HCT116 (cell line): ENCODE results near the gene DIO1. TPM values are rescaled to one million over a fixed set of nuclear protein-coding genes. Genes with fewer than 3 reads are reported as not detected.

ENCODE experiments used
- ATAC-seq: fragments of 200-7000 bp; cut with Tn5 transposase; 2 replicates; pipeline ENCODE4 v1.9.1; 2020; ENCODE audit warnings: mild to moderate bottlenecking, moderate library complexity
- BruUV-seq: library from RNA; stranded (reverse); fragments of 400-500 nt; replicated peaks from 2 replicates; lab custom pipeline; 2021; lab: Mats Ljungman, UMichigan
- CTCF ChIA-PET: fragments of 300-600 bp; sonication (Branson Sonifier 250); formaldehyde crosslinking; loops from one replicate; lab custom pipeline; 2021; ENCODE audit warnings: antibody characterized with exemption; lab: Charles Lee
- POLR2A ChIA-PET: fragments of 300-600, 350-600 bp; sonication (Branson Sonifier 250); formaldehyde crosslinking; loops from one replicate; lab custom pipeline; 2021; ENCODE audit warnings: antibody characterized with exemption; lab: Charles Lee
- RAD21 ChIA-PET, 2 experiments: fragments of 300-600 bp; sonication (Branson Sonifier 250); formaldehyde crosslinking; loops; one replicate each; lab custom pipeline; 2023; ENCODE audit warnings: low total read pairs in 2 of 2; ENCODE audit not compliant: uncharacterized antibody in 2 of 2, unreplicated experiment in 2 of 2, low non-redundant PET in 1 of 2; lab: Charles Lee
- DNase-seq: peaks from one replicate; pipeline ENCODE4 v3.0.0-alpha.2; 2010; ENCODE audit warnings: low read depth, low spot score
- H2AFZ ChIP-seq: fragments of 200-600 bp; shearing (Covaris generic), sonication (generic); 2 replicates; pipeline ENCODE4 v1.6.1; 2017; ENCODE audit warnings: low read depth, mixed run types, mixed read lengths, antibody characterized with exemption, low read length; ENCODE audit not compliant: poor library complexity, severe bottlenecking
- H3K27ac ChIP-seq: 2 replicates; pipeline ENCODE4 v1.5.1; 2012; ENCODE audit warnings: low read depth, low read length
- H3K27me3 ChIP-seq: fragments of 200-600 bp; sonication (generic); 2 replicates; pipeline ENCODE4 v1.6.1; 2016; ENCODE audit warnings: mixed run types, low read length, mixed read lengths; ENCODE audit not compliant: insufficient read depth
- H3K36me3 ChIP-seq, 2 experiments: fragments of 200-500 bp in 1 of 2; fragments of 200-600 bp in 1 of 2; sonication (Bioruptor generic) in 1 of 2; sonication (generic) in 1 of 2; 2 replicates each; pipeline versions ENCODE4 v1.5.1 to v1.6.1; 2014 to 2016; ENCODE audit warnings: low read length in 2 of 2, inconsistent platforms in 1 of 2, mixed read lengths in 1 of 2, mixed run types in 1 of 2; ENCODE audit not compliant: insufficient read depth in 2 of 2, control insufficient read depth in 1 of 2
- H3K4me1 ChIP-seq, 2 experiments: fragments of 200-600 bp in 1 of 2; sonication (generic) in 1 of 2; 2 replicates each; pipeline versions ENCODE4 v1.5.1 to v1.6.1; 2012 to 2017; ENCODE audit warnings: low read length in 2 of 2, inconsistent platforms in 1 of 2, mild to moderate bottlenecking in 1 of 2, mixed read lengths in 1 of 2, mixed run types in 1 of 2, moderate library complexity in 1 of 2; ENCODE audit not compliant: insufficient read depth in 2 of 2, control insufficient read depth in 1 of 2
- H3K4me2 ChIP-seq: fragments of 200-600 bp; sonication (generic); 2 replicates; pipeline ENCODE4 v1.6.1; 2017; ENCODE audit warnings: mixed run types, low read length, mixed read lengths
- H3K4me3 ChIP-seq, 2 experiments: fragments of 200-600 bp in 1 of 2; sonication (generic) in 1 of 2; replicated peaks in 1 of 2; 2 replicates each; pipeline ENCODE4 v1.5.1; 2011 to 2016; ENCODE audit warnings: low read length in 2 of 2, control low read depth in 1 of 2, low read depth in 1 of 2, mild to moderate bottlenecking in 1 of 2, mixed read lengths in 1 of 2, mixed run types in 1 of 2
- H3K79me2 ChIP-seq: fragments of 200-600 bp; sonication (generic); 2 replicates; pipeline ENCODE4 v1.6.1; 2017; ENCODE audit warnings: mild to moderate bottlenecking, mixed run types, low read length, moderate library complexity, mixed read lengths; ENCODE audit not compliant: insufficient read depth
- H3K9ac ChIP-seq: fragments of 200-600 bp; sonication (generic); 2 replicates; pipeline ENCODE4 v1.6.1; 2016; ENCODE audit warnings: low read length, mixed read lengths
- H3K9me2 ChIP-seq: fragments of 200-600 bp; sonication (generic), shearing (Covaris generic); 2 replicates; pipeline ENCODE4 v1.6.1; 2017; ENCODE audit warnings: mixed run types, mild to moderate bottlenecking, moderate library complexity; ENCODE audit not compliant: insufficient read depth
- H3K9me3 ChIP-seq, 2 experiments: fragments of 200-500 bp in 1 of 2; fragments of 200-600 bp in 1 of 2; sonication (Bioruptor generic) in 1 of 2; sonication (generic) in 1 of 2; 2 replicates each; pipeline ENCODE4 v1.6.1; 2014 to 2017; ENCODE audit warnings: low read length in 2 of 2, mixed read lengths in 2 of 2, inconsistent platforms in 1 of 2, low read depth in 1 of 2, mild to moderate bottlenecking in 1 of 2, mixed run types in 1 of 2, moderate library complexity in 1 of 2; ENCODE audit not compliant: control insufficient read depth in 1 of 2, insufficient read depth in 1 of 2
- H4K20me1 ChIP-seq: fragments of 200-600 bp; sonication (generic), shearing (Covaris generic); 2 replicates; pipeline ENCODE4 v1.6.1; 2017; ENCODE audit warnings: mixed run types, mild to moderate bottlenecking, moderate library complexity; ENCODE audit not compliant: insufficient read depth
- CEBPB ChIP-seq: IDR thresholded peaks from 2 replicates; pipeline ENCODE4 v1.6.1; 2012; ENCODE audit warnings: low read depth
- EGR1 ChIP-seq: IDR thresholded peaks from 2 replicates; pipeline ENCODE4 v1.6.1; 2012; ENCODE audit warnings: low read depth
- JUND ChIP-seq: IDR thresholded peaks from 2 replicates; pipeline ENCODE4 v1.6.1; 2012
- POLR2A ChIP-seq: IDR thresholded peaks from 2 replicates; pipeline ENCODE4 v1.7.0; 2011; ENCODE audit warnings: borderline replicate concordance; ENCODE audit not compliant: insufficient read depth, insufficient read length; ENCODE audit errors: extremely low read depth
- POLR2AphosphoS5 ChIP-seq: IDR thresholded peaks from 2 replicates; pipeline ENCODE4 v1.6.1; 2011; ENCODE audit warnings: mild to moderate bottlenecking, low read depth, low read length, moderate library complexity
- RAD21 ChIP-seq: IDR thresholded peaks from 2 replicates; pipeline ENCODE4 v1.6.1; 2012; ENCODE audit warnings: low read depth, mild to moderate bottlenecking
- SIN3A ChIP-seq: IDR thresholded peaks from 2 replicates; pipeline ENCODE4 v1.6.1; 2012; ENCODE audit warnings: low read depth
- SP1 ChIP-seq: IDR thresholded peaks from 2 replicates; pipeline ENCODE4 v1.6.1; 2012; ENCODE audit warnings: low read depth
- SRF ChIP-seq: IDR thresholded peaks from 2 replicates; pipeline ENCODE4 v1.6.1; 2012; ENCODE audit warnings: low read depth
- TCF7L2 ChIP-seq: IDR thresholded peaks from 2 replicates; pipeline ENCODE4 v1.7.0; 2011; ENCODE audit warnings: borderline replicate concordance, inconsistent platforms; ENCODE audit not compliant: insufficient read depth, insufficient read length; ENCODE audit errors: extremely low read depth
- YY1 ChIP-seq: IDR thresholded peaks from 2 replicates; pipeline ENCODE4 v1.6.1; 2011; ENCODE audit warnings: low read length, low read depth, moderate library complexity, mild to moderate bottlenecking; ENCODE audit not compliant: insufficient replicate concordance; ENCODE audit errors: extremely low read depth
- ZNF274 ChIP-seq: fragments of 200-500 bp; sonication (Bioruptor generic); IDR thresholded peaks from 2 replicates; pipeline ENCODE4 v1.6.1; 2014; ENCODE audit warnings: mild to moderate bottlenecking, low read depth, low read length, inconsistent platforms
- intact Hi-C: fragments of 100-400 bp; cut with micrococcal nuclease; formaldehyde crosslinking; loops from 2 replicates; pipeline ENCODE4 v1.10.0; 2022
- total RNA-seq: library from RNA; stranded (reverse); gene quantifications from one replicate; pipeline ENCODE4 v1.2.1, GENCODE V29; 2021; ENCODE audit not compliant: unreplicated experiment
- TF ChIP-seq, protein P1 (sequence below): IDR thresholded peaks from 2 replicates; pipeline ENCODE4 v1.6.1; 2012; ENCODE audit warnings: low read depth
- TF ChIP-seq, protein P2 (sequence below): IDR thresholded peaks from 2 replicates; pipeline ENCODE4 v1.6.1; 2012

Gene DIO1
- total RNA-seq, 1 experiment from 2014 or later, result not detected

DNA sequence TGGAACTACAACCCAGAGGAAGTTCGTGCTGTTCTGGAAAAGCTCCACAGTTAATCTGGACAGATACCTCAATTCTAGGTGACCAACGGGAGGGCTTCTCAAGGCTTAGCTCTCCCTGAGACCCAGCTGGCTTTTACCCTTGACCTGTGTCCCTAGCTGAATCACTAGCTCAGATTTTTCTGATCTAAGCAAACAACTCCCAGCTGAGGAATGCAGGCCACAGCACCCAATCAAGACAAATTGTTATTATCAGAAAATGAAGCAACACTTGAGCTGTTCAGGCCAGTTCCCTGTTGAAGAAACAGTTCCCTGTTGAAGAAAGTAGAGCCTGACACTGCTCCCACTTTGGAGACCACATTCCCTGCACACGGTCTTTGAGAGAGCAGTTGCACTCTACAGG is 16.0 kb downstream of the DIO1 start:
- BruUV-seq, result no TSS peak
- H3K4me2 ChIP-seq, result no peak overlapping the region
- H3K27me3 ChIP-seq, result no peaks in the 10 kb centered on the region
- H3K27ac ChIP-seq, result no peak overlapping the region
- TF ChIP-seq SP1 (no peak), ZNF274 (no peak), EGR1 (no peak), POLR2A (no peak), RAD21 (no peak)
- H3K36me3 ChIP-seq, result no peaks in the 10 kb centered on the region
- POLR2A ChIA-PET, result interaction anchor here (0.7 kb wide), 1 partner anchor 36 kb away, joined by 3 read pairs; the partner anchor contains the start of gene IFT25
- RAD21 ChIA-PET, result no interaction called here
- intact Hi-C loops, result no loop called here
- no peak overlapping the region for H3K4me3 ChIP-seq
- CTCF ChIA-PET, result no interaction called here
- no peak overlapping the region for H2AFZ ChIP-seq
- no peak for DNase-seq
- no peaks in the 10 kb centered on the region for H3K9me2 ChIP-seq
- no peak overlapping the region for H3K9ac ChIP-seq
- H3K79me2 ChIP-seq, result no peaks in the 10 kb centered on the region
- no peaks in the 10 kb centered on the region for H4K20me1 ChIP-seq
- no peak for ATAC-seq
- peaks cover 0 to 4% of the 10 kb centered on the region in 2 experiments; a peak in 1 of 4 replicates for H3K4me1 ChIP-seq
- no peaks in the 10 kb centered on the region for H3K9me3 ChIP-seq

DNA sequence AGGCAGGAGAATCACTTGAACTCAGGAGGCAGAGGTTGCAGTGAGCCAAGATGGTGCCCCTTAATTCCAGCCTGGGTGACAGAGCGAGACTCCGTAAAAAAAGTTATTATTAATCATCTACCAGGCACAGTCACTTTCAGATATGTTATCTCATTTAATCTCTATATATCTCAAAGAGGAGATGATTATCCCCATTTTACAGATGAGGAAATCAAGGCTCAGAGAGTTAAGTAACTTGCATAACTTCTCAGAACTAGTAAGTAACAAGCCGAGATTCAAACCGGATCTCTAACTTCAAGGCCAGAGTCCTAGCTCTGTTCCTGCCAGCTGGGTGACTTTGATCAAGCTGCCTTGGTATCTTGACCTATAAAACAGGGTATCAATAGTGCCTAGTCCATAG is 17.5 kb downstream of the DIO1 start:
- no peak overlapping the region for H3K27ac ChIP-seq
- H3K36me3 ChIP-seq, result no peaks in the 10 kb centered on the region
- BruUV-seq, result no TSS peak
- no peak overlapping the region for H3K4me3 ChIP-seq
- TF ChIP-seq, protein P1, sequence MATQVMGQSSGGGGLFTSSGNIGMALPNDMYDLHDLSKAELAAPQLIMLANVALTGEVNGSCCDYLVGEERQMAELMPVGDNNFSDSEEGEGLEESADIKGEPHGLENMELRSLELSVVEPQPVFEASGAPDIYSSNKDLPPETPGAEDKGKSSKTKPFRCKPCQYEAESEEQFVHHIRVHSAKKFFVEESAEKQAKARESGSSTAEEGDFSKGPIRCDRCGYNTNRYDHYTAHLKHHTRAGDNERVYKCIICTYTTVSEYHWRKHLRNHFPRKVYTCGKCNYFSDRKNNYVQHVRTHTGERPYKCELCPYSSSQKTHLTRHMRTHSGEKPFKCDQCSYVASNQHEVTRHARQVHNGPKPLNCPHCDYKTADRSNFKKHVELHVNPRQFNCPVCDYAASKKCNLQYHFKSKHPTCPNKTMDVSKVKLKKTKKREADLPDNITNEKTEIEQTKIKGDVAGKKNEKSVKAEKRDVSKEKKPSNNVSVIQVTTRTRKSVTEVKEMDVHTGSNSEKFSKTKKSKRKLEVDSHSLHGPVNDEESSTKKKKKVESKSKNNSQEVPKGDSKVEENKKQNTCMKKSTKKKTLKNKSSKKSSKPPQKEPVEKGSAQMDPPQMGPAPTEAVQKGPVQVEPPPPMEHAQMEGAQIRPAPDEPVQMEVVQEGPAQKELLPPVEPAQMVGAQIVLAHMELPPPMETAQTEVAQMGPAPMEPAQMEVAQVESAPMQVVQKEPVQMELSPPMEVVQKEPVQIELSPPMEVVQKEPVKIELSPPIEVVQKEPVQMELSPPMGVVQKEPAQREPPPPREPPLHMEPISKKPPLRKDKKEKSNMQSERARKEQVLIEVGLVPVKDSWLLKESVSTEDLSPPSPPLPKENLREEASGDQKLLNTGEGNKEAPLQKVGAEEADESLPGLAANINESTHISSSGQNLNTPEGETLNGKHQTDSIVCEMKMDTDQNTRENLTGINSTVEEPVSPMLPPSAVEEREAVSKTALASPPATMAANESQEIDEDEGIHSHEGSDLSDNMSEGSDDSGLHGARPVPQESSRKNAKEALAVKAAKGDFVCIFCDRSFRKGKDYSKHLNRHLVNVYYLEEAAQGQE, result no peak
- TF ChIP-seq SIN3A (no peak), CEBPB (no peak), YY1 (no peak), POLR2AphosphoS5 (no peak), TCF7L2 (no peak), SRF (no peak), JUND (no peak)
- TF ChIP-seq, protein P2, sequence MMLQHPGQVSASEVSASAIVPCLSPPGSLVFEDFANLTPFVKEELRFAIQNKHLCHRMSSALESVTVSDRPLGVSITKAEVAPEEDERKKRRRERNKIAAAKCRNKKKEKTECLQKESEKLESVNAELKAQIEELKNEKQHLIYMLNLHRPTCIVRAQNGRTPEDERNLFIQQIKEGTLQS, result no peak
- no peak for ATAC-seq
- H3K4me2 ChIP-seq, result no peak overlapping the region
- no peak overlapping the region for H3K9ac ChIP-seq
- ChIA-PET POLR2A (no interaction called here), CTCF (no interaction called here), RAD21 (no interaction called here)
- H3K9me3 ChIP-seq, result no peaks in the 10 kb centered on the region
- H3K79me2 ChIP-seq, result no peaks in the 10 kb centered on the region
- H4K20me1 ChIP-seq, result no peaks in the 10 kb centered on the region
- intact Hi-C loops, result no loop called here
- no peaks in the 10 kb centered on the region for H3K9me2 ChIP-seq
- no peak overlapping the region for H2AFZ ChIP-seq
- DNase-seq, result no peak
- H3K4me1 ChIP-seq, result peaks cover 0 to 4% of the 10 kb centered on the region in 2 experiments; a peak in 1 of 4 replicates
- no peaks in the 10 kb centered on the region for H3K27me3 ChIP-seq
